HEK293 (cell line): ENCODE results near the gene RILPL1.

Experiments used
- CTCF ChIA-PET: fragments of 350-600 bp; formaldehyde crosslinking; extraction: SDS; loops from one replicate; lab custom pipeline; 2021; ENCODE audit warnings: antibody characterized with exemption; lab: Yijun Ruan, JAX
- POLR2A ChIA-PET: fragments of 300-600 bp; formaldehyde crosslinking; extraction: SDS; loops from one replicate; lab custom pipeline; 2020; ENCODE audit warnings: antibody characterized with exemption, inconsistent platforms; lab: Yijun Ruan, JAX
- H3K27ac ChIP-seq: fragments of 200-500 bp; sonication (Bioruptor generic); 2 replicates; pipeline ENCODE4 v1.5.1; 2014; ENCODE audit warnings: low read depth, low read length, control low read depth, inconsistent platforms; ENCODE audit errors: extremely low read depth
- H3K36me3 ChIP-seq, 2 experiments: fragments of 200-500 bp in 1 of 2; sonication (Bioruptor generic) in 1 of 2; 1 replicate in 1 of 2; 2 replicates in 1 of 2; pipeline ENCODE4 v1.5.1; 2014 to 2017; ENCODE audit warnings: inconsistent platforms in 2 of 2, low read length in 2 of 2; ENCODE audit not compliant: control insufficient read depth in 2 of 2, insufficient read depth in 1 of 2
- H3K4me1 ChIP-seq: fragments of 200-500 bp; sonication (Bioruptor generic); 2 replicates; pipeline ENCODE4 v1.5.1; 2014; ENCODE audit warnings: mild to moderate bottlenecking, low read length, inconsistent platforms; ENCODE audit not compliant: control insufficient read depth, insufficient read depth
- H3K4me3 ChIP-seq: 2 replicates; pipeline ENCODE4 v1.5.1; 2011; ENCODE audit warnings: low read depth, mild to moderate bottlenecking, control low read depth, low read length, moderate library complexity
- H3K9me3 ChIP-seq: fragments of 200-500 bp; sonication (Bioruptor generic); 2 replicates; pipeline ENCODE4 v1.5.1; 2014; ENCODE audit warnings: low read depth, low read length, inconsistent platforms; ENCODE audit not compliant: control insufficient read depth, insufficient read depth
- GLIS1 ChIP-seq: fragments of 450-650 bp; formaldehyde crosslinking; IDR thresholded peaks from 2 replicates; pipeline ENCODE4 v1.5.1; 2016; ENCODE audit warnings: missing biosample characterization, missing genetic modification characterization
- OSR2 ChIP-seq: fragments of 450-650 bp; formaldehyde crosslinking; IDR thresholded peaks from 2 replicates; pipeline ENCODE4 v1.5.1; 2016; ENCODE audit warnings: missing biosample characterization, missing genetic modification characterization
- PRDM1 ChIP-seq: fragments of 450-650 bp; formaldehyde crosslinking; IDR thresholded peaks from 2 replicates; pipeline ENCODE4; 2016; ENCODE audit warnings: missing biosample characterization, missing genetic modification characterization
- PRDM6 ChIP-seq: fragments of 450-650 bp; formaldehyde crosslinking; IDR thresholded peaks from 2 replicates; pipeline ENCODE4 v1.5.1; 2017; ENCODE audit warnings: missing biosample characterization, missing genetic modification characterization
- SCRT2 ChIP-seq: fragments of 450-650 bp; formaldehyde crosslinking; IDR thresholded peaks from 2 replicates; pipeline ENCODE4 v1.5.1; 2016; ENCODE audit warnings: missing biosample characterization, missing genetic modification characterization
- ZBTB6 ChIP-seq: fragments of 450-650 bp; formaldehyde crosslinking; IDR thresholded peaks from 2 replicates; pipeline ENCODE4 v1.5.1; 2017; ENCODE audit warnings: missing biosample characterization, missing genetic modification characterization
- ZBTB7A ChIP-seq: fragments of 450-650 bp; formaldehyde crosslinking; IDR thresholded peaks from 2 replicates; pipeline ENCODE4 v1.5.1; 2016; ENCODE audit warnings: low read depth, missing biosample characterization, missing genetic modification characterization
- ZBTB8A ChIP-seq: fragments of 450-650 bp; formaldehyde crosslinking; IDR thresholded peaks from 2 replicates; pipeline ENCODE4 v1.5.1; 2016; ENCODE audit warnings: missing biosample characterization, missing genetic modification characterization
- ZIC2 ChIP-seq: fragments of 450-650 bp; formaldehyde crosslinking; IDR thresholded peaks from 2 replicates; pipeline ENCODE4 v1.5.1; 2016; ENCODE audit warnings: missing biosample characterization, missing genetic modification characterization
- ZNF140 ChIP-seq: fragments of 450-650 bp; formaldehyde crosslinking; IDR thresholded peaks from 2 replicates; pipeline ENCODE4 v1.5.1; 2016; ENCODE audit warnings: missing biosample characterization, missing genetic modification characterization
- ZNF174 ChIP-seq: fragments of 450-650 bp; formaldehyde crosslinking; IDR thresholded peaks from 2 replicates; pipeline ENCODE4 v1.5.0; 2017; ENCODE audit warnings: missing biosample characterization, mild to moderate bottlenecking, missing genetic modification characterization
- ZNF18 ChIP-seq: fragments of 450-650 bp; formaldehyde crosslinking; IDR thresholded peaks from 2 replicates; pipeline ENCODE4 v1.5.1; 2016; ENCODE audit warnings: missing biosample characterization, missing genetic modification characterization
- ZNF292 ChIP-seq: fragments of 450-650 bp; formaldehyde crosslinking; IDR thresholded peaks from 2 replicates; pipeline ENCODE4 v1.5.1; 2016; ENCODE audit warnings: low read depth, missing biosample characterization, missing genetic modification characterization, borderline replicate concordance
- ZNF513 ChIP-seq: fragments of 450-650 bp; IDR thresholded peaks from 2 replicates; pipeline ENCODE4 v1.5.1; 2018; ENCODE audit warnings: missing biosample characterization, missing genetic modification characterization
- ZNF521 ChIP-seq: fragments of 450-650 bp; formaldehyde crosslinking; IDR thresholded peaks from 2 replicates; pipeline ENCODE4 v1.5.1; 2017; ENCODE audit warnings: missing biosample characterization, mild to moderate bottlenecking, missing genetic modification characterization
- ZNF530 ChIP-seq: fragments of 450-650 bp; formaldehyde crosslinking; IDR thresholded peaks from 2 replicates; pipeline ENCODE4 v1.5.1; 2016; ENCODE audit warnings: low read depth, missing biosample characterization, missing genetic modification characterization
- ZNF600 ChIP-seq: fragments of 450-650 bp; formaldehyde crosslinking; IDR thresholded peaks from 2 replicates; pipeline ENCODE4 v1.5.1; 2016; ENCODE audit warnings: missing biosample characterization, missing genetic modification characterization
- ZNF645 ChIP-seq: fragments of 450-650 bp; formaldehyde crosslinking; IDR thresholded peaks from 2 replicates; pipeline ENCODE4; 2016; ENCODE audit warnings: missing biosample characterization, missing genetic modification characterization
- ZNF660 ChIP-seq: fragments of 450-650 bp; IDR thresholded peaks from 2 replicates; pipeline ENCODE4 v1.5.1; 2018; ENCODE audit warnings: missing biosample characterization, mild to moderate bottlenecking, missing genetic modification characterization
- ZNF677 ChIP-seq: fragments of 450-650 bp; IDR thresholded peaks from 2 replicates; pipeline ENCODE4 v1.5.0; 2018; ENCODE audit warnings: missing biosample characterization, mild to moderate bottlenecking, missing genetic modification characterization, moderate library complexity
- ZNF692 ChIP-seq: fragments of 450-650 bp; formaldehyde crosslinking; IDR thresholded peaks from 2 replicates; pipeline ENCODE4 v1.5.1; 2016; ENCODE audit warnings: missing biosample characterization, missing genetic modification characterization
- ZNF768 ChIP-seq: fragments of 450-650 bp; formaldehyde crosslinking; IDR thresholded peaks from 2 replicates; pipeline ENCODE4 v1.5.1; 2018; ENCODE audit warnings: missing biosample characterization, mild to moderate bottlenecking, missing genetic modification characterization
- ZNF791 ChIP-seq: fragments of 450-650 bp; formaldehyde crosslinking; IDR thresholded peaks from 2 replicates; pipeline ENCODE4 v1.5.1; 2016; ENCODE audit warnings: missing biosample characterization, missing genetic modification characterization
- ZNF837 ChIP-seq: fragments of 450-650 bp; formaldehyde crosslinking; IDR thresholded peaks from 2 replicates; pipeline ENCODE4 v1.5.1; 2016; ENCODE audit warnings: missing biosample characterization, missing genetic modification characterization

The RILPL1 gene

GRCh38 chr12:123576611-123577010 lies 43.1 kb upstream of the RILPL1 start:
- no peaks in the 10 kb centered on the region for H3K9me3 ChIP-seq
- H3K36me3 ChIP-seq, result peaks cover 0 to 3% of the 10 kb centered on the region in 2 experiments; a peak in 2 of 3 replicates
- H3K4me3 ChIP-seq, result no peak overlapping the region
- POLR2A ChIA-PET, result interaction anchor here (1.4 kb wide), 1 partner anchor 344 kb away, joined by 3 read pairs; the partner anchor contains the start of gene MPHOSPH9
- CTCF ChIA-PET, result no interaction called here
- H3K4me1 ChIP-seq, result no peaks in the 10 kb centered on the region
- TF ChIP-seq ZNF174 (tag by site-specific recombination) (no peak), ZNF18 (tag by site-specific recombination) (no peak)
- no peak overlapping the region for H3K27ac ChIP-seq

GRCh38 chr12:123573870-123574269 lies 40.4 kb upstream of the RILPL1 start:
- TF ChIP-seq SCRT2 (tag by site-specific recombination) (peak; percentile 63), PRDM6 (tag by site-specific recombination) (no peak), ZBTB8A (tag by site-specific recombination) (no peak), ZNF692 (tag by site-specific recombination) (no peak), ZBTB6 (tag by site-specific recombination) (0 out of 2 replicates have a peak, but pooled peaks have one; percentile 32), ZIC2 (tag by site-specific recombination) (peak; percentile 47), ZNF521 (no peak)
- no peaks in the 10 kb centered on the region for H3K9me3 ChIP-seq
- H3K36me3 ChIP-seq, result peaks cover 0 to 3% of the 10 kb centered on the region in 2 experiments; a peak in 2 of 3 replicates
- H3K4me1 ChIP-seq, result no peaks in the 10 kb centered on the region
- H3K4me3 ChIP-seq, result no peak overlapping the region
- CTCF ChIA-PET, result interaction anchor here (1.3 kb wide), 1 partner anchor 8 kb away, joined by 7 read pairs; no protein-coding TSS in a partner anchor
- H3K27ac ChIP-seq, result no peak overlapping the region
- POLR2A ChIA-PET, result no interaction called here

GRCh38 chr12:123572391-123572790 lies 38.9 kb upstream of the RILPL1 start:
- Histone ChIP-seq H3K36me3 (peaks cover 0 to 2% of the 10 kb centered on the region in 2 experiments; a peak in 2 of 3 replicates), H3K27ac (no peak overlapping the region), H3K4me3 (no peak overlapping the region), H3K4me1 (no peaks in the 10 kb centered on the region), H3K9me3 (no peaks in the 10 kb centered on the region)
- ChIA-PET CTCF (interaction anchor here (0.6 to 1.3 kb wide), 3 partner anchors 9 to 22 kb away, joined by 3 to 7 read pairs (median 4); no protein-coding TSS in a partner anchor), POLR2A (no interaction called here)
- no peak for TF ChIP-seq ZNF600 (tag by site-specific recombination)
- no peak for TF ChIP-seq PRDM1
- TF ChIP-seq ZNF660, result no peak
- TF ChIP-seq ZNF791 (tag by site-specific recombination), result no peak
- no peak for TF ChIP-seq ZBTB7A (tag by site-specific recombination)
- no peak for TF ChIP-seq OSR2 (tag by site-specific recombination)
- no peak for TF ChIP-seq ZNF837
- no peak for TF ChIP-seq ZNF513 (tag by site-specific recombination)
- TF ChIP-seq ZNF140 (tag by site-specific recombination), result no peak
- TF ChIP-seq GLIS1 (tag by site-specific recombination), result no peak
- TF ChIP-seq ZNF677, result no peak
- TF ChIP-seq ZNF768, result no peak
- no peak for TF ChIP-seq ZNF530 (tag by site-specific recombination)
- no peak for TF ChIP-seq ZNF292
- TF ChIP-seq ZNF645 (tag by site-specific recombination), result no peak
